Measurements from ENCODE around the gene TMEM170B. TPM values are rescaled to one million over a fixed set of nuclear protein-coding genes. Genes with fewer than 3 reads are reported as not detected.

Gene TMEM170B
- total and polyA plus RNA-seq, 2 experiments from 2014 or later, result 0.14 to 0.54 TPM

- Histone ChIP-seq H3K9me2 (ENCODE audit: insufficient read depth) (no peaks in the 10 kb centered on the region), H3K4me3 (no peak overlapping the region), H3K4me1 (ENCODE audit: insufficient read depth) (no peaks in the 10 kb centered on the region), H3K9ac (no peak overlapping the region), H3F3A (ENCODE audit: insufficient read depth) (no peaks in the 10 kb centered on the region), H3K36me3 (ENCODE audit: low read depth) (no peaks in the 10 kb centered on the region), H3K27ac (no peak overlapping the region), H3K9me3 (ENCODE audit: low read depth) (no peaks in the 10 kb centered on the region), H3K79me2 (ENCODE audit: insufficient read depth) (no peaks in the 10 kb centered on the region), H2AFZ (no peak overlapping the region), H4K20me1 (ENCODE audit: insufficient read depth) (no peaks in the 10 kb centered on the region), H3K4me2 (ENCODE audit: unreplicated experiment) (no peak overlapping the region), H3K27me3 (replicated peaks; ENCODE audit: insufficient read depth) (no peaks in the 10 kb centered on the region)
- TF ChIP-seq EZH2 (IDR thresholded peaks at IDR 0.05; ENCODE audit: insufficient read depth, poor library complexity, severe bottlenecking) (no peak), EZH2phosphoT487 (IDR thresholded peaks at IDR 0.05; ENCODE audit: insufficient read depth, low read depth) (no peak)
- in situ Hi-C loops (cut with MboI), result no loop called here
- WGBS, 2 experiments (ENCODE audit: low coverage in 1 of 2, low lambda C conversion rate in 2 of 2, missing lambda C conversion rate in 2 of 2), result 93 to 97% methylated on average over 8 of the region's 8 CpGs
- no peak for DNase-seq
Measured at GRCh38 chr6:11566609-11567008, 29.1 kb downstream of the TMEM170B start.

GRCh38 chr6:11571073-11571472, 33.5 kb downstream of the TMEM170B start:
- no peak overlapping the region for H3K27ac ChIP-seq
- no peak overlapping the region for H2AFZ ChIP-seq
- no peaks in the 10 kb centered on the region for H4K20me1 ChIP-seq (ENCODE audit: insufficient read depth)
- no peaks in the 10 kb centered on the region for H3K4me1 ChIP-seq (ENCODE audit: insufficient read depth)
- whole genome bisulfite sequencing, 2 experiments (ENCODE audit: low coverage in 1 of 2, low lambda C conversion rate in 2 of 2, missing lambda C conversion rate in 2 of 2), result 96 to 98% methylated on average over 2 of the region's 2 CpGs
- TF ChIP-seq EZH2 (IDR thresholded peaks at IDR 0.05; ENCODE audit: insufficient read depth, poor library complexity, severe bottlenecking) (no peak), EZH2phosphoT487 (IDR thresholded peaks at IDR 0.05; ENCODE audit: insufficient read depth, low read depth) (no peak)
- H3K36me3 ChIP-seq (ENCODE audit: low read depth), result no peaks in the 10 kb centered on the region
- no peak for DNase-seq
- no peaks in the 10 kb centered on the region for H3F3A ChIP-seq (ENCODE audit: insufficient read depth)
- no peak overlapping the region for H3K4me3 ChIP-seq
- H3K4me2 ChIP-seq (ENCODE audit: unreplicated experiment), result no peak overlapping the region
- no peaks in the 10 kb centered on the region for H3K27me3 ChIP-seq (replicated peaks; ENCODE audit: insufficient read depth)
- H3K9me3 ChIP-seq (ENCODE audit: low read depth), result no peaks in the 10 kb centered on the region
- in situ Hi-C loops (cut with MboI), result no loop called here
- H3K9ac ChIP-seq, result no peak overlapping the region
- H3K9me2 ChIP-seq (ENCODE audit: insufficient read depth), result no peaks in the 10 kb centered on the region
- H3K79me2 ChIP-seq (ENCODE audit: insufficient read depth), result no peaks in the 10 kb centered on the region

- no peak overlapping the region for H3K27ac ChIP-seq
- no peaks in the 10 kb centered on the region for H3K9me3 ChIP-seq (ENCODE audit: low read depth)
- no peak overlapping the region for H3K4me3 ChIP-seq
- no peaks in the 10 kb centered on the region for H3K36me3 ChIP-seq (ENCODE audit: low read depth)
- 37 to 39% methylated on average over 10 of the region's 10 CpGs for WGBS, 2 experiments (ENCODE audit: low coverage in 1 of 2, low lambda C conversion rate in 2 of 2, missing lambda C conversion rate in 2 of 2)
- TF ChIP-seq EZH2phosphoT487 (IDR thresholded peaks at IDR 0.05; ENCODE audit: insufficient read depth, low read depth), result no peak
- no peak for TF ChIP-seq EZH2 (IDR thresholded peaks at IDR 0.05; ENCODE audit: insufficient read depth, poor library complexity, severe bottlenecking)
- H3F3A ChIP-seq (ENCODE audit: insufficient read depth), result no peaks in the 10 kb centered on the region
- H3K9me2 ChIP-seq (ENCODE audit: insufficient read depth), result no peaks in the 10 kb centered on the region
- H3K4me1 ChIP-seq (ENCODE audit: insufficient read depth), result no peaks in the 10 kb centered on the region
- H3K27me3 ChIP-seq (replicated peaks; ENCODE audit: insufficient read depth), result no peaks in the 10 kb centered on the region
- no peaks in the 10 kb centered on the region for H4K20me1 ChIP-seq (ENCODE audit: insufficient read depth)
- H2AFZ ChIP-seq, result no peak overlapping the region
- H3K4me2 ChIP-seq (ENCODE audit: unreplicated experiment), result no peak overlapping the region
- in situ Hi-C loops (cut with MboI), result no loop called here
- no peaks in the 10 kb centered on the region for H3K79me2 ChIP-seq (ENCODE audit: insufficient read depth)
- H3K9ac ChIP-seq, result no peak overlapping the region
- DNase-seq, result peak; percentile 86
Measured at GRCh38 chr6:11575408-11576033, 38.0 kb downstream of the TMEM170B start.

- no peaks in the 10 kb centered on the region for H3K9me2 ChIP-seq (ENCODE audit: insufficient read depth)
- H2AFZ ChIP-seq, result no peak overlapping the region
- H3K4me2 ChIP-seq (ENCODE audit: unreplicated experiment), result no peak overlapping the region
- no peak overlapping the region for H3K4me3 ChIP-seq
- no peak overlapping the region for H3K9ac ChIP-seq
- H3K36me3 ChIP-seq (ENCODE audit: low read depth), result no peaks in the 10 kb centered on the region
- in situ Hi-C loops (cut with MboI), result loop anchor here (10.0 kb wide), 1 partner anchor 1024 kb away; no protein-coding TSS in a partner anchor
- peaks cover 4% of the 10 kb centered on the region for H3K4me1 ChIP-seq (ENCODE audit: insufficient read depth)
- no peaks in the 10 kb centered on the region for H4K20me1 ChIP-seq (ENCODE audit: insufficient read depth)
- H3K27me3 ChIP-seq (replicated peaks; ENCODE audit: insufficient read depth), result no peaks in the 10 kb centered on the region
- TF ChIP-seq EZH2 (IDR thresholded peaks at IDR 0.05; ENCODE audit: insufficient read depth, poor library complexity, severe bottlenecking) (no peak), EZH2phosphoT487 (IDR thresholded peaks at IDR 0.05; ENCODE audit: insufficient read depth, low read depth) (no peak)
- H3K79me2 ChIP-seq (ENCODE audit: insufficient read depth), result no peaks in the 10 kb centered on the region
- no peak overlapping the region for H3K27ac ChIP-seq
- 92 to 96% methylated on average over 4 of the region's 4 CpGs for WGBS, 2 experiments (ENCODE audit: low coverage in 1 of 2, low lambda C conversion rate in 2 of 2, missing lambda C conversion rate in 2 of 2)
- peaks cover 3% of the 10 kb centered on the region; the same call in 1 of the 2 replicates for H3F3A ChIP-seq (ENCODE audit: insufficient read depth)
- no peaks in the 10 kb centered on the region for H3K9me3 ChIP-seq (ENCODE audit: low read depth)
- DNase-seq, result no peak
Measured at GRCh38 chr6:11580686-11581405, 43.3 kb downstream of the TMEM170B start.
